Osteoblast (primary cell): Measurements from ENCODE around the gene OSBP2. TPM values are rescaled to one million over a fixed set of nuclear protein-coding genes. Genes with fewer than 3 reads are reported as not detected.

ENCODE experiments used
- DNase-seq: peaks from one replicate; pipeline ENCODE4 v3.0.0; 2011; ENCODE audit warnings: low spot score, mixed read lengths; ENCODE audit not compliant: insufficient read length; ENCODE audit errors: missing footprints
- H2AFZ ChIP-seq: 2 replicates; pipeline ENCODE4 v1.6.0; 2011; ENCODE audit warnings: mild to moderate bottlenecking, low read length
- H3K27ac ChIP-seq: 2 replicates; pipeline ENCODE4 v1.5.1; 2011; ENCODE audit warnings: mild to moderate bottlenecking, low read depth, low read length, moderate library complexity
- H3K27me3 ChIP-seq: 2 replicates; pipeline ENCODE4 v1.6.0; 2012; ENCODE audit warnings: mild to moderate bottlenecking, control low read depth, inconsistent platforms, low read length, moderate library complexity; ENCODE audit not compliant: insufficient read depth
- H3K36me3 ChIP-seq: 2 replicates; pipeline ENCODE4 v1.5.1; 2011; ENCODE audit warnings: mild to moderate bottlenecking, low read length, control low read depth, moderate library complexity; ENCODE audit not compliant: insufficient read depth
- H3K4me1 ChIP-seq: 2 replicates; pipeline ENCODE4 v1.5.1; 2011; ENCODE audit warnings: mild to moderate bottlenecking, low read length, control low read depth, moderate library complexity; ENCODE audit not compliant: insufficient read depth
- H3K4me2 ChIP-seq: 2 replicates; pipeline ENCODE4 v1.6.0; 2011; ENCODE audit warnings: mild to moderate bottlenecking, low read length; ENCODE audit not compliant: insufficient read depth
- H3K4me3 ChIP-seq: fragments of 200-600 bp; sonication (generic); 3 replicates; pipeline ENCODE4 v1.5.1; 2012; ENCODE audit warnings: mild to moderate bottlenecking, low read length, inconsistent platforms; ENCODE audit not compliant: insufficient read depth
- H3K79me2 ChIP-seq: 2 replicates; pipeline ENCODE4 v1.6.0; 2012; ENCODE audit warnings: mild to moderate bottlenecking, low read length, control low read depth, inconsistent platforms; ENCODE audit not compliant: insufficient read depth
- H3K9me3 ChIP-seq: 2 replicates; pipeline ENCODE4 v1.5.1; 2011; ENCODE audit warnings: low read depth, low read length, control low read depth
- H4K20me1 ChIP-seq: 2 replicates; pipeline ENCODE4 v1.6.0; 2012; ENCODE audit warnings: mild to moderate bottlenecking, low read length, control low read depth; ENCODE audit not compliant: insufficient read depth
- CTCF ChIP-seq: IDR thresholded peaks from 2 replicates; pipeline ENCODE4 v1.5.1; 2011; ENCODE audit warnings: mild to moderate bottlenecking, low read depth, low read length, moderate library complexity; ENCODE audit errors: extremely low read depth
- total RNA-seq: library from RNA; depleted of rRNA; stranded (reverse); fragments of >200 nt; gene quantifications from 2 replicates; pipeline ENCODE4 v1.2.3, GENCODE V29; 2012

The OSBP2 gene
- total RNA-seq, 1 donor = 4.3 TPM

DNA sequence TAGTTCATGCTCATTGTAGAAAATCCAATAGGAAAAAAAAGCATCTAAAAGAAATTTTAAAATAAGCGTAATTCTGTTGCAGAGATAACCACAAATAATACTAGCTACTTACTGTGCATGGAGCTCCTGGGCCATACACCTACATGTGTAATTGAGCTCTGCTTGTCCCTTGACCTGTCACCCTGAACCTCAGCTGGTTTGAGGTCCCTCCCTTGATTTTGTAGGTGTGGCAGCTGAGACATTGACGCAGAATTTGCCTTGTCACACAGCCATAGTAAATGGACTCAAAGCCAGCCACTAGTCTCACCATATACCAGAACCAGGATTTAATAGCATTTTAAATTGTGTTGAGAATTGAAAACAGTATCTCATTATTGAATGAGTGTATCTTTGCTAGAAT, 138.6 kb downstream of the OSBP2 start:
- no peak overlapping the region for H3K4me3 ChIP-seq
- no peak for TF ChIP-seq CTCF
- no peak overlapping the region for H3K4me2 ChIP-seq
- H3K27ac ChIP-seq = no peak overlapping the region
- no peak overlapping the region for H2AFZ ChIP-seq
- H3K79me2 ChIP-seq = no peaks in the 10 kb centered on the region
- H3K36me3 ChIP-seq = no peaks in the 10 kb centered on the region
- no peaks in the 10 kb centered on the region for H4K20me1 ChIP-seq
- no peak for DNase-seq
- H3K9me3 ChIP-seq = no peaks in the 10 kb centered on the region
- no peaks in the 10 kb centered on the region for H3K27me3 ChIP-seq
- peaks cover 20% of the 10 kb centered on the region for H3K4me1 ChIP-seq

DNA sequence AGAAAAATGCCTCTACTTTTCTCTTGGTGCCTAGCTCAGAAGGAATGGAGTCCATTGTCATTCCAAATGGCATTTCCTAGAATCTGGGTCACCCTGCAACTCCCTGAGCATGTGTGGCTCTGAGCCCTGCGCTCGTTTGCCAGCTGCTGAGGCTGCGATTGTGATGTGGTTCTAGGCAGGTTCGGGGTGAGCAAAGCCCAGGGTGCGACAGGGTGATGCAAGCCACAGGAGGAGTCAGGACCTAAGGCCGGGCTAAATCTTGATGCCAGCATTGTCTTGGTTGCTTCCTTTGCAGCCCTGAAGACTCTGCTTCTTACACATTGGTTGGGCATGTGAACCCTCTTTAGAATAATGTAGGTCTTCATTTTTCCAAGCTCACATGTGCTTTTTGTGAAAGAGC, 142.9 kb downstream of the OSBP2 start:
- Histone ChIP-seq H3K27ac (no peak overlapping the region), H3K36me3 (no peaks in the 10 kb centered on the region), H3K4me1 (no peaks in the 10 kb centered on the region), H3K27me3 (no peaks in the 10 kb centered on the region), H3K79me2 (no peaks in the 10 kb centered on the region), H3K9me3 (no peaks in the 10 kb centered on the region), H3K4me2 (no peak overlapping the region), H4K20me1 (no peaks in the 10 kb centered on the region), H2AFZ (no peak overlapping the region), H3K4me3 (no peak overlapping the region)
- TF ChIP-seq CTCF = no peak
- DNase-seq = peak; percentile 14

- DNase-seq = no peak
- Histone ChIP-seq H3K4me1 (no peaks in the 10 kb centered on the region), H3K36me3 (no peaks in the 10 kb centered on the region), H4K20me1 (no peaks in the 10 kb centered on the region), H3K27ac (no peak overlapping the region), H3K27me3 (no peaks in the 10 kb centered on the region), H3K9me3 (no peaks in the 10 kb centered on the region), H2AFZ (no peak overlapping the region), H3K4me2 (no peak overlapping the region), H3K4me3 (no peak overlapping the region), H3K79me2 (no peaks in the 10 kb centered on the region)
- no peak for TF ChIP-seq CTCF
These were observed 143.4 kb downstream of the OSBP2 start for GRCh38 chr22:30838111-30838510.

DNA sequence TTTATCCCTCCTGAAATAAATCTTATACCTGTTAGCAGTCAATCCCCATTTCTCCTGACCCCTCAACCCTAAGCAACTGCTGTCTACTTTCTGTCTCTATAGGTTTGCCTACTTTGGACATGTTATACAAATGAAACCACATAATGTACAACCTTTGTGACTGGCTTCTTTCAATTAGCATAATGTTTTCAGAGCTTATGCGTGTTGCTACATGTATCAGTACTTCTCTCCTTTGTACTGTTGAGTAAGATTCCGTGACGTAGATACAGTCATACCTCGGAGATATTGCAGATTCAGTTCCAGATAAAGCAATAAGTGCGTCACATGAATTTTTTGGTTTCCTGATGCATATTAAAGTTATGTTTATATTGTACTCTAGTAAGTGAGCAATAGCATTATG, 146.6 kb downstream of the OSBP2 start:
- TF ChIP-seq CTCF = no peak
- Histone ChIP-seq H3K4me1 (no peaks in the 10 kb centered on the region), H3K9me3 (no peaks in the 10 kb centered on the region), H3K36me3 (no peaks in the 10 kb centered on the region), H3K79me2 (no peaks in the 10 kb centered on the region), H3K4me3 (no peak overlapping the region), H3K27ac (peak overlapping the region; percentile 78), H3K4me2 (no peak overlapping the region), H2AFZ (no peak overlapping the region), H3K27me3 (no peaks in the 10 kb centered on the region), H4K20me1 (no peaks in the 10 kb centered on the region)
- no peak for DNase-seq
